ENCODE measurements around the gene CGB3.

DNA sequence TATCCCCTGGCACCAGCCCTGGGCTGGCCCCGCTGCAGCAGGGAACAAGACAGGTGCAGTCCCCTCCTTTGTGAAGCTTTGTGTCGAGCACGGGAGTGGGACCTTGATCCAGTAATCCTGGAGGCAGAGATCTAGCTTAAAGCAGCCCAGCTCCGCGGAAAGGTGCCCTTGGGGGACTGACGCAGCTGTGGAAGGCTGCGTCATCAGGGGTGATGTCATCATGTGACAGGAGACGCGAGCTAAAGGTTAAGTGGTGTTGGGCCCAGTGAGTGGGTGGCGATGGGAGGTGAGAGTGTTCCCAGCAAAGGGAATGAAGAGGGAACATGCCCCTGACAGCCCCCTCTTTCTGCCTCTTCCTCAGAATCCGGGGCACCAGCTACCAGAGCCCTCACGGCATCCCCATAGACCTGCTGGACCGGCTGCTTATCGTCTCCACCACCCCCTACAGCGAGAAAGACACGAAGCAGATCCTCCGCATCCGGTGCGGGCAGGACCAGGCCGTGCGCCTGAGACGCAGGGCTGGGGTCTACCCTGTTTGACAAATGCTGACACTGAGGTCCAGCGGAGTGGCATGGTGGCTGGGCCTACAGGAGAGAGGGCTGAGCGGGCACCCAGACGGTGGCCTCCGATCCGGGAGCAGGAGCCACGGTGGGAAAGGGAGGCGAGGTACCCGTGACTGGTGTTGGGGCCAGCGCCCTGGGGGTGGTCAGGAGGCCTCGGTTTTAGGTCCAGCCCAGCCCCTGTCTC, 9.8 kb downstream of the CGB3 start:
- TF ChIP-seq RELA (IDR thresholded peaks at IDR 0.05; ENCODE audit: borderline replicate concordance, partially characterized antibody) (no peak), POLR2AphosphoS5 (IDR thresholded peaks at IDR 0.05; ENCODE audit: low read length) (no peak), CHD2 (IDR thresholded peaks at IDR 0.05; ENCODE audit: borderline replicate concordance, low read depth, low read length) (no peak), EGR1 (IDR thresholded peaks at IDR 0.05; ENCODE audit: borderline replicate concordance in 1 of 2, low read depth in 2 of 2, low read length in 2 of 2) (no peak), POLR2A (IDR thresholded peaks at IDR 0.05; ENCODE audit: low read depth, low read length) (no peak; the same call in none of the 2 replicates), CTCF (IDR thresholded peaks at IDR 0.05 in 2 of 3, conservative IDR thresholded peaks at IDR 0.05 in 1 of 3; ENCODE audit: control insufficient read depth in 2 of 3, extremely low read depth in 1 of 3, insufficient read depth in 1 of 3, low read depth in 3 of 3, low read length in 3 of 3) (no peak), ATF3 (IDR thresholded peaks at IDR 0.05; ENCODE audit: borderline replicate concordance, extremely low read depth, low read depth, low read length) (no peak), POLR2AphosphoS2 (IDR thresholded peaks at IDR 0.05; ENCODE audit: low read depth, low read length) (no peak), USF2 (IDR thresholded peaks at IDR 0.05; ENCODE audit: borderline replicate concordance, low read depth, low read length) (no peak)

All from GM12878 (cell line).